RWPE2 (cell line): ENCODE measurements around the gene SUN1.

Experiments used
- ATAC-seq: fragments of 200-7000 bp; cut with Tn5 transposase; 3 replicates; pipeline ENCODE4 v1.9.1; 2021; ENCODE audit warnings: low read depth
- DNase-seq: peaks from one replicate; pipeline ENCODE4 v3.0.0-alpha.2; 2020; ENCODE audit warnings: low spot score
- H3K27ac ChIP-seq: fragments of 450-650 bp; 2 replicates; pipeline ENCODE4 v1.5.1; 2017; ENCODE audit warnings: mild to moderate bottlenecking; ENCODE audit not compliant: poor library complexity, severe bottlenecking
- H3K27me3 ChIP-seq: fragments of 250-450 bp; sonication (Bioruptor Pico); 2 replicates; pipeline ENCODE4 v1.5.1; 2021; ENCODE audit warnings: mild to moderate bottlenecking, moderate library complexity; ENCODE audit not compliant: insufficient read depth, poor library complexity, severe bottlenecking
- H3K36me3 ChIP-seq: fragments of 250-450 bp; sonication (Bioruptor Pico); 2 replicates; pipeline ENCODE4 v1.5.1; 2020; ENCODE audit warnings: low read depth, mild to moderate bottlenecking, moderate library complexity
- H3K4me1 ChIP-seq: fragments of 250-450 bp; sonication (Bioruptor Pico); 2 replicates; pipeline ENCODE4 v1.5.1; 2021; ENCODE audit warnings: mild to moderate bottlenecking, moderate library complexity; ENCODE audit not compliant: insufficient read depth, poor library complexity, severe bottlenecking
- H3K4me3 ChIP-seq: fragments of 250-450 bp; sonication (Bioruptor Pico); 2 replicates; pipeline ENCODE4 v1.5.1; 2021; ENCODE audit warnings: mild to moderate bottlenecking, moderate library complexity; ENCODE audit not compliant: severe bottlenecking
- H3K9me3 ChIP-seq: fragments of 250-450 bp; sonication (Bioruptor Pico); 2 replicates; pipeline ENCODE4 v1.5.1; 2021; ENCODE audit warnings: mild to moderate bottlenecking, moderate library complexity; ENCODE audit not compliant: severe bottlenecking
- TF ChIP-seq, protein P1 (sequence below): fragments of 450-650 bp; IDR thresholded peaks from one replicate; pipeline ENCODE4 v1.5.1; 2017; ENCODE audit warnings: mild to moderate bottlenecking, moderate library complexity; ENCODE audit not compliant: poor library complexity, severe bottlenecking

The SUN1 gene

DNA sequence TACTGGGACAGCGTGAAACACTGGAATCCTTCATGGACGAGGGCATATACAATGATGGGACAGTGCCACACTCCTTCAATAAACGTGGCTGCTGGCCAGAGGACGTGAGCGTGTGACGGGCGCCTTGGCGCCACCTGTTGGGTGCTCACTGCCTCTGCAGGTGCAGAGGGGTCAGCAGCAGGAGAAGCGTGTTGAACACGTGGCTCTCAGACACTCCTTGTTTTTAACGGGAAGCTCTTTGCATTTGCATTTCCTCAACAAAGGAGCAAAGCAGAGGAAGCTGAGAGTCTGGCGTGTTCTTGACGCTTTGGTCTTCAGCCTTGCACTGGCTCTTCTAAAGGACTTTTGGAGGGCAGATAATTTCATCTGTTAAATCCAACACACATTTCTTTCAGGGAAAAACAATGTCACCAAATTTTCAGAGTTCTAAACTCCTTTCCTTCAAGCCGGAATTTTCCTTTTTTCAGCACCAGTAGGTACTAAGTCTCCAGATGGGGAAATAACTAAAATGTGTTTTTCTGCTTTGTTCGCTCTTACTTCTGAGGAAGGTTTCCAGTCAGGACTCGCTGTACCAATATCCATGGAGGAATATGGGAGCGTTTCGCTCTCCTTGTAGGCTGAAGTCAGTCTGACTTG lies 41.2 kb downstream of the SUN1 start:
- Histone ChIP-seq H3K9me3 (no peaks in the 10 kb centered on the region), H3K4me3 (no peak overlapping the region), H3K4me1 (peaks cover 6% of the 10 kb centered on the region), H3K27me3 (no peaks in the 10 kb centered on the region), H3K36me3 (peaks cover 64% of the 10 kb centered on the region), H3K27ac (peak overlapping the region; percentile 9)
- TF ChIP-seq, protein P1, sequence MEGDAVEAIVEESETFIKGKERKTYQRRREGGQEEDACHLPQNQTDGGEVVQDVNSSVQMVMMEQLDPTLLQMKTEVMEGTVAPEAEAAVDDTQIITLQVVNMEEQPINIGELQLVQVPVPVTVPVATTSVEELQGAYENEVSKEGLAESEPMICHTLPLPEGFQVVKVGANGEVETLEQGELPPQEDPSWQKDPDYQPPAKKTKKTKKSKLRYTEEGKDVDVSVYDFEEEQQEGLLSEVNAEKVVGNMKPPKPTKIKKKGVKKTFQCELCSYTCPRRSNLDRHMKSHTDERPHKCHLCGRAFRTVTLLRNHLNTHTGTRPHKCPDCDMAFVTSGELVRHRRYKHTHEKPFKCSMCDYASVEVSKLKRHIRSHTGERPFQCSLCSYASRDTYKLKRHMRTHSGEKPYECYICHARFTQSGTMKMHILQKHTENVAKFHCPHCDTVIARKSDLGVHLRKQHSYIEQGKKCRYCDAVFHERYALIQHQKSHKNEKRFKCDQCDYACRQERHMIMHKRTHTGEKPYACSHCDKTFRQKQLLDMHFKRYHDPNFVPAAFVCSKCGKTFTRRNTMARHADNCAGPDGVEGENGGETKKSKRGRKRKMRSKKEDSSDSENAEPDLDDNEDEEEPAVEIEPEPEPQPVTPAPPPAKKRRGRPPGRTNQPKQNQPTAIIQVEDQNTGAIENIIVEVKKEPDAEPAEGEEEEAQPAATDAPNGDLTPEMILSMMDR = peak; percentile 96
- peak; percentile 68 for DNase-seq
- peak; percentile 31 for ATAC-seq

DNA sequence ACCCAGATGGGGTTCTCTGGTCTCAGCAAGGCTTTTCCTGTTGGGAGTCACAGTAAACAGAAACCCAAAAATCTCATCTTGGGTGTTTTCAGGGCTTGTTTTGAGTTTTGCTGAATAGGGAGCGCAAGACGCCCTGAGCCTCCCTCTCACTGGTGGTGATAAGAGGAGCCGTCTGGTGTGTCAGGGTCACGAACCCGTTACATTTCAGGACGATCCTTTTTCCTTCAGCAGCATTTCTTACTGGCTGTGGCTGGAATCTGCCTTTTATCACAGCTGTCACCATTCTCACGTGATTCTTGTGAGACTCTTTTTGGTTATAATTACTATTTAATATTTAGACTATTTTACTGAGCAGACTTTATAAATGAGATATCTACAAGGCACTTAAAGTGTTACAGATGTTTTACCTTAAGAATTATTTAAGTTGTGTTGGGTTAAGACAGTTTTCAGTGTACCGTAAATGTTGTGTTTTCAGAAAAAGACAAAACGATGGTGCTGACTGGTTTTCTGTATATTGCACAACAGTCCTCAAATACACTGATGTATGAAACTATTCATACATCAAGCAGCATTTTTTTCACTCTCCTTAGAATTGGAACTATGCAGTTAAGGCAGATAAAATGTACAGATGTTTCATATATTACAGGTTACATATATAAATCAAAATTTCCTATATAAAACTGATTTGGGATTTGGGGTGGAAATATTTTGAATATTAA lies 41.9 kb downstream of the SUN1 start:
- ATAC-seq (no peak), DNase-seq (no peak)
- TF ChIP-seq, protein P1 = no peak
- Histone ChIP-seq H3K36me3 (peaks cover 72% of the 10 kb centered on the region), H3K27me3 (no peaks in the 10 kb centered on the region), H3K4me3 (no peak overlapping the region), H3K4me1 (peaks cover 6% of the 10 kb centered on the region), H3K9me3 (no peaks in the 10 kb centered on the region), H3K27ac (peak overlapping the region; percentile 9)

DNA sequence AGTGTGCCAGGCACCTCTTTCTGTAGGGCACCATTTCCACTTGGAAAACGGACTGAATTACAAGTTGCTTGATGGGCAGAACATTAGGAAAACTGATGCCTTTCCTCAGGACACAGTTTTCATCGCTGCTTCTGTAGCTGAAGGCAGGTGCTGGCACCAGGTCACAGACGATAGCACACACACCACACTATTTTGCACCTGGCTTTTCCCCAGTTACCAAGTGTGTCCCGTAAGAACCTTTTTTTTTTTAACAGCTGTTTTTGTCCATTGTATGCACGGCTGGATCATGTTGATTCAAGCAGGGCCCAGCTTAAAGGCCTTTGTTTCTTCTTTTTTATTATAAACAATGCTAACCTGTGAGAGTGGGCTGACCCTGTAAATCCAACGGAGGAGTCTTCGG lies 42.8 kb downstream of the SUN1 start:
- no peak overlapping the region for H3K4me3 ChIP-seq
- no peak overlapping the region for H3K27ac ChIP-seq
- ATAC-seq (no peak), DNase-seq (no peak)
- peaks cover 6% of the 10 kb centered on the region for H3K4me1 ChIP-seq
- no peaks in the 10 kb centered on the region for H3K9me3 ChIP-seq
- H3K27me3 ChIP-seq = no peaks in the 10 kb centered on the region
- TF ChIP-seq, protein P1 = no peak
- peaks cover 73% of the 10 kb centered on the region for H3K36me3 ChIP-seq

DNA sequence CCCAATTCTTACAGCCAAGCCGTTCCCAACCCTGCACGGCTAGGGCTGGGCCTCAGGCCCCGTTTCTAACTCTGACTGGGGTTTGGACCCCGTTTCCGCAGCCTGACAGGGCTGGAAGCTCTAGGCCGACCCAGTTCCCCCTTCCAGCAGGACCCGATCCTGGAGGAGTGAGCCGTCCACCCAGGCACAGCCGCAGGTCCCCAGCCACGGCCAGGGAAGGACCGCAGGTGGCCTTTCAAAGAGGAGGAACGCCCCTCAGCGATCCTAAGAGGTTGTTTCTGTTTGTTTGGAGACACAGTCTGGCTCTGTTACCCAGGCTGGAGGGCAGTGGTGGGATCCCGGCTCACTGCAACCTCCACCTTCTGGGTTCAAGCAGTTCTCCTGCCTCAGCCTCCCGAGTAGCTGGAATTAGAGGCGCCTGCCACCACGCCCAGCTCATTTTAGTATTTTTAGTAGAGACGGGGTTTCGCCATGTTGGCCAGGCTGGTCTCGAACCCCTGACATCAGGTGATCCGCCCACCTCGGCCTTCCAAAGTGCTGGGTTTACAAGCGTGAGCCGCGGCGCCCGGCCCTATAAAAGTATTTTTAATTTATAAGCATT lies 43.3 kb downstream of the SUN1 start:
- no peak overlapping the region for H3K27ac ChIP-seq
- peak; percentile 67 for DNase-seq

More for the DNA sequence above, 43.3 kb downstream of the SUN1 start:
- Histone ChIP-seq H3K4me3 (peak overlapping the region; percentile 28), H3K36me3 (peaks cover 68% of the 10 kb centered on the region), H3K27me3 (no peaks in the 10 kb centered on the region), H3K9me3 (no peaks in the 10 kb centered on the region), H3K4me1 (peaks cover 6% of the 10 kb centered on the region)
- TF ChIP-seq, protein P1 = no peak
- no peak for ATAC-seq
